Subcutaneous adipose tissue (tissue), 4 donors: ENCODE measurements around the gene THSD7B. TPM values are rescaled to one million over a fixed set of nuclear protein-coding genes. Genes with fewer than 3 reads are reported as not detected.

Experiments used
- CTCF ChIP-seq: fragments of 450-650 bp; IDR thresholded peaks from one replicate; pipeline ENCODE4 v1.5.1; 2016; ENCODE audit warnings: low read depth, mild to moderate bottlenecking, control low read depth, antibody characterized with exemption, moderate library complexity
- total RNA-seq, 4 donors: library from RNA; depleted of rRNA; stranded (reverse); fragments of >200 nt; gene quantifications; one replicate each; pipeline ENCODE4 v1.1.0, GENCODE V29; 2016

Gene THSD7B
- total RNA-seq, 4 donors from 2014 or later: 2.0 to 5.1 (median 2.8) TPM

GRCh38 chr2:136777391-136777790, 12.0 kb downstream of the THSD7B start:
- no peak for TF ChIP-seq CTCF

GRCh38 chr2:136783856-136784255, 18.5 kb downstream of the THSD7B start:
- TF ChIP-seq CTCF: no peak

GRCh38 chr2:136785215-136785614, 19.9 kb downstream of the THSD7B start:
- TF ChIP-seq CTCF: no peak

- no peak for TF ChIP-seq CTCF
Measured at GRCh38 chr2:136787970-136788369, 22.6 kb downstream of the THSD7B start.

- no peak for TF ChIP-seq CTCF
Measured at GRCh38 chr2:136796339-136796738, 31.0 kb downstream of the THSD7B start.

DNA sequence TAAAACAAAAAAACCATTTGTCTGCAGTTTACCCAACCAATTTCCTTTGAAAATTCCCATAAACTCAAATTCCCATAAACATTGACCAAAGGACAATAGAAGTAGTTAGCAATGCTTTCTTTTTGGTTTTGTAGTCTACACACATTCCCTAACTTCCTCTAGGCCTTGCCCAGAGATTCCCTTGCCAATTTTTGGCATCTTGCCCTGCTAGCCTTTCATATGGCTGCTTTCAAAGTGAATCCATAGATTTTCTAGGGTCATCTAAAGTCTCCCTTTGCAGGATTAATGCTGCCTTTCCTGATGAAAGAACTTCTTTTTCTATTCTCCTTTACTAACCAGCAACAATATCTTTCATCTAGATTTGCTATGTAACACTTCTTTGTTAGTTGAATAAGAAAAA, 33.4 kb downstream of the THSD7B start:
- TF ChIP-seq CTCF: no peak

- TF ChIP-seq CTCF: no peak
Measured at GRCh38 chr2:136801661-136802060, 36.3 kb downstream of the THSD7B start.
